Endothelial cell of umbilical vein (primary cell): ENCODE results near the gene CLCNKA. TPM values are rescaled to one million over a fixed set of nuclear protein-coding genes. Genes with fewer than 3 reads are reported as not detected.

Experiments
- BruUV-seq: library from RNA; stranded (reverse); fragments of 400-500 nt; replicated peaks from 2 replicates; lab custom pipeline; 2021; lab: Mats Ljungman, UMichigan
- CTCF ChIA-PET: fragments of 300-600, 350-600 bp; sonication (Branson Sonifier 250); formaldehyde crosslinking; loops from one replicate; lab custom pipeline; 2021; ENCODE audit warnings: antibody characterized with exemption, inconsistent platforms; lab: Charles Lee
- POLR2A ChIA-PET: fragments of 300-600, 350-600 bp; sonication (Branson Sonifier 250); formaldehyde crosslinking; loops from one replicate; lab custom pipeline; 2021; ENCODE audit warnings: antibody characterized with exemption, inconsistent platforms; lab: Charles Lee
- DNase-seq: peaks from one replicate; pipeline ENCODE4 v3.0.0-alpha.2; 2011; ENCODE audit warnings: low read depth, low spot score
- FAIRE-seq: peaks from 2 replicates; lab custom pipeline; 2011; peaks lifted over from hg19 to GRCh38; lab: Jason Lieb, UNC
- H2AFZ ChIP-seq: 2 replicates; pipeline ENCODE4 v1.6.0; 2012; ENCODE audit warnings: low read depth, low read length, control low read depth, inconsistent platforms
- H3K27ac ChIP-seq: 2 replicates; pipeline ENCODE4 v1.5.1; 2011; ENCODE audit warnings: low read depth, mild to moderate bottlenecking, control low read depth, low read length, moderate library complexity; ENCODE audit not compliant: insufficient read depth
- H3K27me3 ChIP-seq, 2 experiments: 2 replicates each; pipeline versions ENCODE4 v1.6.0 to v1.6.1; 2011; ENCODE audit warnings: low read length in 2 of 2, mixed read lengths in 1 of 2; ENCODE audit not compliant: control insufficient read depth in 2 of 2, insufficient read depth in 2 of 2
- H3K36me3 ChIP-seq, 2 experiments: 2 replicates in 1 of 2; 3 replicates in 1 of 2; pipeline ENCODE4 v1.5.1; 2011; ENCODE audit warnings: low read length in 2 of 2, mild to moderate bottlenecking in 1 of 2, moderate library complexity in 1 of 2; ENCODE audit not compliant: control insufficient read depth in 2 of 2, insufficient read depth in 2 of 2; ENCODE audit errors: extremely low read depth in 1 of 2
- H3K4me1 ChIP-seq: 3 replicates; pipeline ENCODE4 v1.5.1; 2011; ENCODE audit warnings: mild to moderate bottlenecking, low read length; ENCODE audit not compliant: control insufficient read depth, insufficient read depth; ENCODE audit errors: extremely low read depth
- H3K4me2 ChIP-seq: 2 replicates; pipeline ENCODE4 v1.6.1; 2011; ENCODE audit warnings: low read length, control low read depth, mixed read lengths; ENCODE audit not compliant: insufficient read depth
- H3K4me3 ChIP-seq, 3 experiments: fragments of 200-600 bp in 1 of 3; sonication (generic), shearing (Covaris generic) in 1 of 3; replicated peaks in 1 of 3; 2 replicates each; pipeline ENCODE4 v1.5.1; 2011 to 2016; ENCODE audit warnings: control low read depth in 3 of 3, low read length in 3 of 3, mild to moderate bottlenecking in 2 of 3, inconsistent platforms in 1 of 3, low read depth in 1 of 3, moderate library complexity in 1 of 3; ENCODE audit not compliant: insufficient read depth in 1 of 3
- H3K79me2 ChIP-seq: 2 replicates; pipeline ENCODE4 v1.6.0; 2012; ENCODE audit warnings: low read length, inconsistent platforms; ENCODE audit not compliant: control insufficient read depth, insufficient read depth
- H3K9ac ChIP-seq: replicated peaks from 2 replicates; pipeline ENCODE3; 2011; ENCODE audit warnings: low read length, control low read depth; ENCODE audit not compliant: insufficient read depth; ENCODE audit errors: extremely low read depth
- H3K9me1 ChIP-seq: replicated peaks from 3 replicates; pipeline ENCODE4 v1.6.0; 2011; ENCODE audit warnings: mild to moderate bottlenecking, low read length; ENCODE audit not compliant: control insufficient read depth, insufficient read depth; ENCODE audit errors: extremely low read depth
- H3K9me3 ChIP-seq: replicated peaks from 2 replicates; pipeline ENCODE4 v1.5.1; 2012; ENCODE audit warnings: low read length, inconsistent platforms; ENCODE audit not compliant: control insufficient read depth, insufficient read depth
- H4K20me1 ChIP-seq: replicated peaks from 2 replicates; pipeline ENCODE3; 2011; ENCODE audit warnings: mild to moderate bottlenecking, low read length; ENCODE audit not compliant: control insufficient read depth, insufficient read depth; ENCODE audit errors: extremely low read depth
- EZH2 ChIP-seq: IDR thresholded peaks from 2 replicates; pipeline ENCODE4 v1.6.1; 2012; ENCODE audit warnings: borderline replicate concordance, low read depth, mild to moderate bottlenecking, moderate library complexity, low read length, inconsistent platforms; ENCODE audit not compliant: severe bottlenecking
- FOS ChIP-seq: IDR thresholded peaks from 2 replicates; pipeline ENCODE4 v1.6.1; 2011; ENCODE audit warnings: mild to moderate bottlenecking, low read length, moderate library complexity, borderline replicate concordance; ENCODE audit not compliant: insufficient read depth
- GATA2 ChIP-seq: IDR thresholded peaks from 2 replicates; pipeline ENCODE4 v1.7.0; 2011; ENCODE audit warnings: low read depth, mild to moderate bottlenecking, moderate library complexity, mixed read lengths, low read length; ENCODE audit not compliant: insufficient read length, insufficient read depth
- JUN ChIP-seq: IDR thresholded peaks from 2 replicates; pipeline ENCODE4 v1.6.1; 2011; ENCODE audit warnings: borderline replicate concordance, low read depth; ENCODE audit not compliant: insufficient read length, insufficient read depth
- MYC ChIP-seq: IDR thresholded peaks from one replicate; pipeline ENCODE4 v1.6.1; 2011; ENCODE audit warnings: mild to moderate bottlenecking, low read depth, low read length
- POLR2A ChIP-seq: IDR thresholded peaks from 2 replicates; pipeline ENCODE4 v1.6.1; 2012; ENCODE audit warnings: low read depth, mild to moderate bottlenecking, control low read depth, low read length
- POLR2AphosphoS5 ChIP-seq: IDR thresholded peaks from 2 replicates; pipeline ENCODE4 v1.6.1; 2012; ENCODE audit warnings: low read depth, mild to moderate bottlenecking, control low read depth, low read length, moderate library complexity; ENCODE audit not compliant: insufficient read depth
- dilution Hi-C: fragments of 300-500 bp; cut with MboI; formaldehyde crosslinking; loops from one replicate; pipeline ENCODE4 v1.15.0; 2019; ENCODE audit warnings: low sequenced_read_pairs; ENCODE audit not compliant: extremely low pct_ligation_motif_present
- intact Hi-C: fragments of 100-400 bp; cut with micrococcal nuclease; formaldehyde crosslinking; loops from one replicate; pipeline ENCODE4 v1.10.0; 2022
- polyA plus RNA-seq, 4 experiments: library from polyadenylated mRNA; depleted of rRNA in 3 of 4; stranded (reverse) in 3 of 4; unstranded in 1 of 4; fragments of >200 nt; gene quantifications; 2 replicates each; pipeline versions ENCODE4 v1.2.1 to v1.2.3, GENCODE V29; 2011 to 2012; ENCODE audit warnings: missing spikeins in 1 of 4
- total RNA-seq: library from RNA; stranded (reverse); gene quantifications from 2 replicates; pipeline ENCODE4 v1.2.3, GENCODE V29; 2021
- TF ChIP-seq, protein P1 (sequence below): IDR thresholded peaks from 2 replicates; pipeline ENCODE4 v1.6.1; 2011; ENCODE audit not compliant: insufficient read depth, insufficient read length
- TF ChIP-seq, protein P2 (sequence below), 2 donors: IDR thresholded peaks; 1 replicate in 1 of 2; 2 replicates in 1 of 2; pipeline ENCODE4 v1.5.1; 2011; ENCODE audit warnings: low read length in 2 of 2, mild to moderate bottlenecking in 2 of 2, moderate library complexity in 2 of 2, control low read depth in 1 of 2, inconsistent platforms in 1 of 2, low read depth in 1 of 2; ENCODE audit not compliant: insufficient read depth in 1 of 2; ENCODE audit errors: extremely low read depth in 1 of 2

CLCNKA gene
- total and polyA plus RNA-seq, 2 donors (not counting 3 experiments of a cell fraction or from before 2014, with no cell fraction given) = not detected

GRCh38 chr1:16066245-16066644 lies 44.4 kb downstream of the CLCNKA start:
- no peak for DNase-seq
- Histone ChIP-seq H3K9me3 (no peaks in the 10 kb centered on the region), H3K79me2 (no peaks in the 10 kb centered on the region), H2AFZ (no peak overlapping the region), H3K27ac (no peak overlapping the region), H3K9me1 (no peaks in the 10 kb centered on the region), H3K27me3 (peaks cover 0 to 7% of the 10 kb centered on the region in 2 experiments), H3K4me3 (no peak overlapping the region), H3K36me3 (no peaks in the 10 kb centered on the region), H3K9ac (no peak overlapping the region), H4K20me1 (no peaks in the 10 kb centered on the region), H3K4me1 (no peaks in the 10 kb centered on the region), H3K4me2 (no peak overlapping the region)
- ChIA-PET POLR2A (no interaction called here), CTCF (interaction anchor here (1.0 kb wide), 1 partner anchor 13 kb away, joined by 3 read pairs; no protein-coding TSS in a partner anchor)
- intact Hi-C loops (no loop called here), dilution Hi-C loops (no loop called here)
- no peak for FAIRE-seq
- no TSS peak for BruUV-seq
- TF ChIP-seq, protein P1, sequence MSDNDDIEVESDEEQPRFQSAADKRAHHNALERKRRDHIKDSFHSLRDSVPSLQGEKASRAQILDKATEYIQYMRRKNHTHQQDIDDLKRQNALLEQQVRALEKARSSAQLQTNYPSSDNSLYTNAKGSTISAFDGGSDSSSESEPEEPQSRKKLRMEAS = no peak
- TF ChIP-seq FOS (no peak), POLR2AphosphoS5 (no peak), POLR2A (no peak), JUN (no peak), MYC (no peak), GATA2 (no peak), EZH2 (no peak)
- TF ChIP-seq, protein P2, sequence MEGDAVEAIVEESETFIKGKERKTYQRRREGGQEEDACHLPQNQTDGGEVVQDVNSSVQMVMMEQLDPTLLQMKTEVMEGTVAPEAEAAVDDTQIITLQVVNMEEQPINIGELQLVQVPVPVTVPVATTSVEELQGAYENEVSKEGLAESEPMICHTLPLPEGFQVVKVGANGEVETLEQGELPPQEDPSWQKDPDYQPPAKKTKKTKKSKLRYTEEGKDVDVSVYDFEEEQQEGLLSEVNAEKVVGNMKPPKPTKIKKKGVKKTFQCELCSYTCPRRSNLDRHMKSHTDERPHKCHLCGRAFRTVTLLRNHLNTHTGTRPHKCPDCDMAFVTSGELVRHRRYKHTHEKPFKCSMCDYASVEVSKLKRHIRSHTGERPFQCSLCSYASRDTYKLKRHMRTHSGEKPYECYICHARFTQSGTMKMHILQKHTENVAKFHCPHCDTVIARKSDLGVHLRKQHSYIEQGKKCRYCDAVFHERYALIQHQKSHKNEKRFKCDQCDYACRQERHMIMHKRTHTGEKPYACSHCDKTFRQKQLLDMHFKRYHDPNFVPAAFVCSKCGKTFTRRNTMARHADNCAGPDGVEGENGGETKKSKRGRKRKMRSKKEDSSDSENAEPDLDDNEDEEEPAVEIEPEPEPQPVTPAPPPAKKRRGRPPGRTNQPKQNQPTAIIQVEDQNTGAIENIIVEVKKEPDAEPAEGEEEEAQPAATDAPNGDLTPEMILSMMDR (IDR thresholded peaks at IDR 0.05; ENCODE audit: extremely low read depth in 1 of 2, insufficient read depth in 1 of 2, low read depth in 1 of 2, low read length in 2 of 2) = no peak
